IPS-15b (cell line): Measurements from ENCODE around the gene FAN1.

ENCODE experiments used
- H3K27me3 ChIP-seq: one replicate; pipeline ENCODE4 v1.6.1; 2013; ENCODE audit warnings: low read length; ENCODE audit not compliant: control insufficient read depth, insufficient read depth
- H3K36me3 ChIP-seq: one replicate; pipeline ENCODE4 v1.6.1; 2013; ENCODE audit warnings: low read length; ENCODE audit not compliant: control insufficient read depth, insufficient read depth
- H3K4me1 ChIP-seq: one replicate; pipeline ENCODE4 v1.6.1; 2013; ENCODE audit warnings: mild to moderate bottlenecking, low read length; ENCODE audit not compliant: control insufficient read depth, insufficient read depth
- H3K4me3 ChIP-seq: one replicate; pipeline ENCODE4 v1.5.1; 2013; ENCODE audit warnings: low read depth, low read length
- H3K9ac ChIP-seq: one replicate; pipeline ENCODE4 v1.6.1; 2013; ENCODE audit warnings: low read depth, mild to moderate bottlenecking, low read length
- H3K9me3 ChIP-seq: one replicate; pipeline ENCODE4 v1.6.1; 2013; ENCODE audit warnings: mild to moderate bottlenecking, low read length; ENCODE audit not compliant: control insufficient read depth, insufficient read depth

FAN1 gene

GRCh38 chr15:30895461-30896210 lies 8.1 kb upstream of the FAN1 start:
- Histone ChIP-seq H3K4me1 (peaks cover 5% of the 10 kb centered on the region), H3K27me3 (no peaks in the 10 kb centered on the region), H3K9me3 (no peaks in the 10 kb centered on the region), H3K9ac (no peak overlapping the region), H3K4me3 (no peak overlapping the region), H3K36me3 (no peaks in the 10 kb centered on the region)

- Histone ChIP-seq H3K4me3 (no peak overlapping the region), H3K36me3 (no peaks in the 10 kb centered on the region), H3K9me3 (no peaks in the 10 kb centered on the region), H3K4me1 (peaks cover 5% of the 10 kb centered on the region), H3K27me3 (no peaks in the 10 kb centered on the region), H3K9ac (no peak overlapping the region)
Observed at GRCh38 chr15:30896211-30896606, 7.5 kb upstream of the FAN1 start.

- no peaks in the 10 kb centered on the region for H3K4me1 ChIP-seq
- no peaks in the 10 kb centered on the region for H3K27me3 ChIP-seq
- H3K4me3 ChIP-seq, result no peak overlapping the region
- H3K9ac ChIP-seq, result no peak overlapping the region
- H3K36me3 ChIP-seq, result no peaks in the 10 kb centered on the region
- H3K9me3 ChIP-seq, result no peaks in the 10 kb centered on the region
Observed at GRCh38 chr15:30901889-30902288, 1.8 kb upstream of the FAN1 start.

- Histone ChIP-seq H3K4me1 (no peaks in the 10 kb centered on the region), H3K4me3 (peak overlapping the region; percentile 63), H3K36me3 (no peaks in the 10 kb centered on the region), H3K9me3 (no peaks in the 10 kb centered on the region), H3K27me3 (no peaks in the 10 kb centered on the region), H3K9ac (no peak overlapping the region)
Observed at GRCh38 chr15:30904812-30905211, 1.1 kb downstream of the FAN1 start.

GRCh38 chr15:30905821-30906220 lies 2.1 kb downstream of the FAN1 start:
- Histone ChIP-seq H3K9me3 (no peaks in the 10 kb centered on the region), H3K9ac (no peak overlapping the region), H3K4me1 (no peaks in the 10 kb centered on the region), H3K4me3 (no peak overlapping the region), H3K36me3 (peaks cover 5% of the 10 kb centered on the region), H3K27me3 (no peaks in the 10 kb centered on the region)

- Histone ChIP-seq H3K9ac (no peak overlapping the region), H3K4me3 (no peak overlapping the region), H3K36me3 (peaks cover 6% of the 10 kb centered on the region), H3K4me1 (no peaks in the 10 kb centered on the region), H3K27me3 (no peaks in the 10 kb centered on the region), H3K9me3 (no peaks in the 10 kb centered on the region)
Observed at GRCh38 chr15:30906366-30906765, 2.7 kb downstream of the FAN1 start.

- peaks cover 17% of the 10 kb centered on the region for H3K36me3 ChIP-seq
- H3K27me3 ChIP-seq, result no peaks in the 10 kb centered on the region
- H3K4me3 ChIP-seq, result no peak overlapping the region
- H3K4me1 ChIP-seq, result no peaks in the 10 kb centered on the region
- H3K9ac ChIP-seq, result no peak overlapping the region
- H3K9me3 ChIP-seq, result no peaks in the 10 kb centered on the region
Observed at GRCh38 chr15:30913761-30914160, 10.0 kb downstream of the FAN1 start.

GRCh38 chr15:30917013-30917412 lies 13.3 kb downstream of the FAN1 start:
- H3K4me1 ChIP-seq, result peaks cover 9% of the 10 kb centered on the region
- no peak overlapping the region for H3K9ac ChIP-seq
- H3K4me3 ChIP-seq, result no peak overlapping the region
- no peaks in the 10 kb centered on the region for H3K9me3 ChIP-seq
- peaks cover 11% of the 10 kb centered on the region for H3K36me3 ChIP-seq
- no peaks in the 10 kb centered on the region for H3K27me3 ChIP-seq

- no peaks in the 10 kb centered on the region for H3K9me3 ChIP-seq
- no peaks in the 10 kb centered on the region for H3K27me3 ChIP-seq
- no peak overlapping the region for H3K4me3 ChIP-seq
- H3K36me3 ChIP-seq, result peaks cover 5% of the 10 kb centered on the region
- no peak overlapping the region for H3K9ac ChIP-seq
- peaks cover 14% of the 10 kb centered on the region for H3K4me1 ChIP-seq
Observed at GRCh38 chr15:30917675-30918074, 14.0 kb downstream of the FAN1 start.

GRCh38 chr15:30918366-30918765 lies 14.7 kb downstream of the FAN1 start:
- Histone ChIP-seq H3K4me3 (no peak overlapping the region), H3K9ac (no peak overlapping the region), H3K9me3 (no peaks in the 10 kb centered on the region), H3K27me3 (no peaks in the 10 kb centered on the region), H3K4me1 (peaks cover 21% of the 10 kb centered on the region), H3K36me3 (peaks cover 2% of the 10 kb centered on the region)

GRCh38 chr15:30919877-30920550 lies 16.3 kb downstream of the FAN1 start:
- H3K36me3 ChIP-seq, result peaks cover 14% of the 10 kb centered on the region
- H3K9ac ChIP-seq, result no peak overlapping the region
- H3K9me3 ChIP-seq, result no peaks in the 10 kb centered on the region
- H3K27me3 ChIP-seq, result no peaks in the 10 kb centered on the region
- H3K4me1 ChIP-seq, result peaks cover 21% of the 10 kb centered on the region
- no peak overlapping the region for H3K4me3 ChIP-seq

GRCh38 chr15:30921106-30921505 lies 17.4 kb downstream of the FAN1 start:
- peaks cover 22% of the 10 kb centered on the region for H3K36me3 ChIP-seq
- no peak overlapping the region for H3K4me3 ChIP-seq
- H3K27me3 ChIP-seq, result no peaks in the 10 kb centered on the region
- no peak overlapping the region for H3K9ac ChIP-seq
- H3K4me1 ChIP-seq, result peaks cover 21% of the 10 kb centered on the region
- H3K9me3 ChIP-seq, result no peaks in the 10 kb centered on the region
